Measurements from ENCODE around the gene CRAMP1. TPM values are rescaled to one million over a fixed set of nuclear protein-coding genes. Genes with fewer than 3 reads are reported as not detected.
A peak's percentile ranks its signal among the peaks of the same experiment; 100 is the strongest.

CRAMP1 gene
- total RNA-seq, 4 donors from 2014 or later: 11.6 to 30.6 (median 17.8) TPM

GRCh38 chr16:1674751-1675664, 62.8 kb downstream of the CRAMP1 start:
- DNase-seq (ENCODE audit: low spot score in 2 of 2): no peak
- Histone ChIP-seq H3K27ac (no peak overlapping the region), H3K4me1 (peaks cover 0 to 19% (median 2%) of the 10 kb centered on the region in 4 donors), H3K9me3 (no peaks in the 10 kb centered on the region), H3K36me3 (peaks cover 0 to 61% (median 24%) of the 10 kb centered on the region in 3 donors), H3K4me3 (no peak overlapping the region), H3K27me3 (no peaks in the 10 kb centered on the region)
- WGBS, 2 donors: 87 to 90% methylated on average over 19 of the region's 19 CpGs
- TF ChIP-seq POLR2A (IDR thresholded peaks at IDR 0.05) (no peak), CTCF (IDR thresholded peaks at IDR 0.05) (no peak), EP300 (IDR thresholded peaks at IDR 0.05) (no peak)

- Histone ChIP-seq H3K4me1 (peaks cover 0 to 19% (median 2%) of the 10 kb centered on the region in 4 donors), H3K4me3 (no peak overlapping the region), H3K36me3 (peaks cover 0 to 44% (median 13%) of the 10 kb centered on the region in 3 donors), H3K9me3 (no peaks in the 10 kb centered on the region), H3K27ac (no peak overlapping the region), H3K27me3 (no peaks in the 10 kb centered on the region)
- TF ChIP-seq POLR2A (IDR thresholded peaks at IDR 0.05): no peak
- no peak for TF ChIP-seq CTCF (IDR thresholded peaks at IDR 0.05)
- TF ChIP-seq EP300 (IDR thresholded peaks at IDR 0.05): no peak
- 89 to 92% methylated on average over 12 of the region's 12 CpGs for WGBS, 2 donors
- DNase-seq (ENCODE audit: low spot score in 2 of 2): no peak
Measured at GRCh38 chr16:1676661-1677060, 64.5 kb downstream of the CRAMP1 start.

GRCh38 chr16:1677339-1677738, 65.2 kb downstream of the CRAMP1 start:
- H3K9me3 ChIP-seq: no peaks in the 10 kb centered on the region
- peaks cover 0 to 37% (median 9%) of the 10 kb centered on the region in 3 donors for H3K36me3 ChIP-seq
- 88 to 89% methylated on average over 18 of the region's 18 CpGs for WGBS, 2 donors
- TF ChIP-seq EP300 (IDR thresholded peaks at IDR 0.05) (no peak), CTCF (IDR thresholded peaks at IDR 0.05) (no peak), POLR2A (IDR thresholded peaks at IDR 0.05) (no peak)
- no peak for DNase-seq (ENCODE audit: low spot score in 2 of 2)
- peak overlapping the region in 1 of 4 donors; percentile 75 for H3K27ac ChIP-seq
- peaks cover 0 to 19% (median 2%) of the 10 kb centered on the region in 4 donors for H3K4me1 ChIP-seq
- peak overlapping the region in 2 of 4 donors; percentile 65 to 87 for H3K4me3 ChIP-seq
- no peaks in the 10 kb centered on the region for H3K27me3 ChIP-seq

GRCh38 chr16:1677942-1678499, 65.9 kb downstream of the CRAMP1 start, which contains the start of gene JPT2:
TSS of gene JPT2 (plus strand) at chr16:1678279. CDS start at chr16:1678313, 34 bp downstream.
- peak within 1 kb of the TSS; percentile 64 to 87 (median 76) for H3K4me3 ChIP-seq
- peaks cover 0 to 19% (median 2%) of the 10 kb centered on the region in 4 donors for H3K4me1 ChIP-seq
- TF ChIP-seq POLR2A (IDR thresholded peaks at IDR 0.05): peak in 1 of 2 donors; percentile 51
- peak in 1 of 5 experiments; percentile 41 for TF ChIP-seq CTCF (IDR thresholded peaks at IDR 0.05)
- peak in 1 of 2 donors; percentile 57 for TF ChIP-seq EP300 (IDR thresholded peaks at IDR 0.05)
- peak; percentile 91 for DNase-seq (ENCODE audit: low spot score in 2 of 2)
- peak within 1 kb of the TSS in 3 of 4 donors; percentile 18 to 78 (median 75) for H3K27ac ChIP-seq
- H3K36me3 ChIP-seq: peaks cover 0 to 31% (median 9%) of the 10 kb centered on the region in 3 donors
- no peaks in the 10 kb centered on the region for H3K9me3 ChIP-seq
- H3K27me3 ChIP-seq: no peaks in the 10 kb centered on the region
- WGBS, 2 donors: 0 to 1% methylated on average over 36 to 46 of the region's 79 CpGs

Measured in tibial nerve (tissue), 4 donors.